Fibroblast of lung (primary cell): ENCODE data around the gene MACF1. TPM values are rescaled to one million over a fixed set of nuclear protein-coding genes. Genes with fewer than 3 reads are reported as not detected.
"Not testable (repeated sequence)": the region's sequence is repeated elsewhere in the genome, so short reads cannot be mapped to it uniquely, and the experiment has no call there.

Experiments
- DNase-seq, 2 donors: peaks; one replicate each; pipeline versions ENCODE4 v3.0.0 to v3.0.0-alpha.2; 2010; ENCODE audit warnings: low read depth in 2 of 2
- H2AFZ ChIP-seq: 2 replicates; pipeline ENCODE4 v1.5.1; 2012; ENCODE audit warnings: low read length, control low read depth, inconsistent platforms
- H3K27ac ChIP-seq: 2 replicates; pipeline ENCODE4 v1.5.1; 2011; ENCODE audit warnings: low read length, control low read depth; ENCODE audit not compliant: insufficient read depth
- H3K27me3 ChIP-seq: 2 replicates; pipeline ENCODE4 v1.5.1; 2011; ENCODE audit warnings: mild to moderate bottlenecking, low read length; ENCODE audit not compliant: control insufficient read depth, insufficient read depth
- H3K36me3 ChIP-seq: 2 replicates; pipeline ENCODE4 v1.5.1; 2011; ENCODE audit warnings: low read length; ENCODE audit not compliant: control insufficient read depth, insufficient read depth
- H3K4me1 ChIP-seq: 2 replicates; pipeline ENCODE4 v1.5.1; 2011; ENCODE audit warnings: low read length; ENCODE audit not compliant: control insufficient read depth, insufficient read depth; ENCODE audit errors: extremely low read depth
- H3K4me2 ChIP-seq: 2 replicates; pipeline ENCODE4 v1.5.1; 2011; ENCODE audit warnings: low read length, control low read depth; ENCODE audit not compliant: insufficient read depth; ENCODE audit errors: extremely low read depth
- H3K4me3 ChIP-seq, 4 experiments: fragments of 200-600 bp in 1 of 4; sonication (generic) in 1 of 4; replicated peaks in 1 of 4; 2 replicates each; pipeline ENCODE4 v1.5.1; 2011 to 2016; ENCODE audit warnings: low read length in 4 of 4, low read depth in 3 of 4, mild to moderate bottlenecking in 3 of 4, control low read depth in 2 of 4, inconsistent platforms in 1 of 4, mixed read lengths in 1 of 4; ENCODE audit not compliant: insufficient read depth in 1 of 4; ENCODE audit errors: control extremely low read depth in 1 of 4
- H3K79me2 ChIP-seq: 2 replicates; pipeline ENCODE4 v1.5.1; 2012; ENCODE audit warnings: mild to moderate bottlenecking, low read length, inconsistent platforms; ENCODE audit not compliant: control insufficient read depth, insufficient read depth
- H3K9ac ChIP-seq: 2 replicates; pipeline ENCODE4 v1.5.1; 2011; ENCODE audit warnings: mild to moderate bottlenecking, low read length, control low read depth; ENCODE audit not compliant: insufficient read depth
- H3K9me3 ChIP-seq: 2 replicates; pipeline ENCODE4 v1.5.1; 2012; ENCODE audit warnings: low read depth, low read length; ENCODE audit not compliant: control insufficient read depth, insufficient read depth
- H4K20me1 ChIP-seq: 2 replicates; pipeline ENCODE4 v1.5.1; 2011; ENCODE audit warnings: low read length; ENCODE audit not compliant: control insufficient read depth, insufficient read depth; ENCODE audit errors: extremely low read depth
- CTCF ChIP-seq, 2 donors: IDR thresholded peaks in 1 of 2; conservative IDR thresholded peaks in 1 of 2; 1 replicate in 1 of 2; 2 replicates in 1 of 2; pipeline ENCODE4 v1.5.1; 2011 to 2012; ENCODE audit warnings: low read length in 2 of 2, control low read depth in 1 of 2, inconsistent platforms in 1 of 2, low read depth in 1 of 2, mild to moderate bottlenecking in 1 of 2
- EZH2 ChIP-seq: IDR thresholded peaks from 2 replicates; pipeline ENCODE4 v1.5.1; 2012; ENCODE audit warnings: low read length, control low read depth, mild to moderate bottlenecking; ENCODE audit errors: missing control alignments
- polyA plus RNA-seq, 2 donors: library from polyadenylated mRNA; depleted of rRNA in 1 of 2; stranded (reverse) in 1 of 2; unstranded in 1 of 2; fragments of >200 nt; gene quantifications; 2 replicates each; pipeline ENCODE4 v1.2.1, GENCODE V29; 2011 to 2012; ENCODE audit warnings: missing spikeins in 1 of 2
- total RNA-seq: library from RNA; depleted of rRNA; stranded (reverse); fragments of >200 nt; gene quantifications from 2 replicates; pipeline ENCODE4 v1.2.1, GENCODE V29; 2014

MACF1 gene
- total and polyA plus RNA-seq, 2 donors (not counting 1 experiment from before 2014, with no cell fraction given), result 178 to 414 TPM

GRCh38 chr1:39525366-39526165 lies 321.1 kb downstream of the MACF1 start:
- Histone ChIP-seq H3K4me3 (no peak overlapping the region), H3K36me3 (no peaks in the 10 kb centered on the region), H3K4me2 (no peak overlapping the region), H3K9me3 (no peaks in the 10 kb centered on the region), H4K20me1 (no peaks in the 10 kb centered on the region), H3K4me1 (no peaks in the 10 kb centered on the region), H3K9ac (no peak overlapping the region), H3K27me3 (no peaks in the 10 kb centered on the region), H3K27ac (no peak overlapping the region), H3K79me2 (no peaks in the 10 kb centered on the region), H2AFZ (no peak overlapping the region)
- no peak for DNase-seq
- TF ChIP-seq CTCF (conservative IDR thresholded peaks at IDR 0.05 in 1 of 2, IDR thresholded peaks at IDR 0.05 in 1 of 2; ENCODE audit: low read depth in 1 of 2, low read length in 2 of 2) (no peak), EZH2 (no peak)

- H3K79me2 ChIP-seq, result no peaks in the 10 kb centered on the region
- DNase-seq, result no peak
- H3K9ac ChIP-seq, result no peak overlapping the region
- peaks cover 5% of the 10 kb centered on the region for H3K36me3 ChIP-seq
- H3K4me1 ChIP-seq, result no peaks in the 10 kb centered on the region
- H3K4me2 ChIP-seq, result no peak overlapping the region
- TF ChIP-seq EZH2, result no peak
- TF ChIP-seq CTCF (conservative IDR thresholded peaks at IDR 0.05 in 1 of 2, IDR thresholded peaks at IDR 0.05 in 1 of 2; ENCODE audit: low read depth in 1 of 2, low read length in 2 of 2), result no peak
- no peaks in the 10 kb centered on the region for H4K20me1 ChIP-seq
- no peak overlapping the region for H3K4me3 ChIP-seq
- H3K27ac ChIP-seq, result no peak overlapping the region
- H3K9me3 ChIP-seq, result no peaks in the 10 kb centered on the region
- H2AFZ ChIP-seq, result no peak overlapping the region
- no peaks in the 10 kb centered on the region for H3K27me3 ChIP-seq
These were observed 322.1 kb downstream of the MACF1 start for GRCh38 chr1:39526466-39527189.

GRCh38 chr1:39527190-39527579 lies 322.7 kb downstream of the MACF1 start:
- not testable (repeated sequence) for H3K27ac ChIP-seq, H3K27me3 ChIP-seq, H4K20me1 ChIP-seq, H3K36me3 ChIP-seq, DNase-seq, H3K9ac ChIP-seq, H2AFZ ChIP-seq, H3K79me2 ChIP-seq, H3K4me1 ChIP-seq, H3K9me3 ChIP-seq, H3K4me2 ChIP-seq, H3K4me3 ChIP-seq
